Osteoblast (primary cell): ENCODE results near the gene FARP1. TPM values are rescaled to one million over a fixed set of nuclear protein-coding genes. Genes with fewer than 3 reads are reported as not detected.
A peak's percentile ranks its signal among the peaks of the same experiment; 100 is the strongest.

Experiments used
- DNase-seq: peaks from one replicate; pipeline ENCODE4 v3.0.0; 2011; ENCODE audit warnings: low spot score, mixed read lengths; ENCODE audit not compliant: insufficient read length; ENCODE audit errors: missing footprints
- H2AFZ ChIP-seq: 2 replicates; pipeline ENCODE4 v1.6.0; 2011; ENCODE audit warnings: mild to moderate bottlenecking, low read length
- H3K27ac ChIP-seq: 2 replicates; pipeline ENCODE4 v1.5.1; 2011; ENCODE audit warnings: mild to moderate bottlenecking, low read depth, low read length, moderate library complexity
- H3K27me3 ChIP-seq: 2 replicates; pipeline ENCODE4 v1.6.0; 2012; ENCODE audit warnings: mild to moderate bottlenecking, control low read depth, inconsistent platforms, low read length, moderate library complexity; ENCODE audit not compliant: insufficient read depth
- H3K36me3 ChIP-seq: 2 replicates; pipeline ENCODE4 v1.5.1; 2011; ENCODE audit warnings: mild to moderate bottlenecking, low read length, control low read depth, moderate library complexity; ENCODE audit not compliant: insufficient read depth
- H3K4me1 ChIP-seq: 2 replicates; pipeline ENCODE4 v1.5.1; 2011; ENCODE audit warnings: mild to moderate bottlenecking, low read length, control low read depth, moderate library complexity; ENCODE audit not compliant: insufficient read depth
- H3K4me2 ChIP-seq: 2 replicates; pipeline ENCODE4 v1.6.0; 2011; ENCODE audit warnings: mild to moderate bottlenecking, low read length; ENCODE audit not compliant: insufficient read depth
- H3K4me3 ChIP-seq: fragments of 200-600 bp; sonication (generic); 3 replicates; pipeline ENCODE4 v1.5.1; 2012; ENCODE audit warnings: mild to moderate bottlenecking, low read length, inconsistent platforms; ENCODE audit not compliant: insufficient read depth
- H3K79me2 ChIP-seq: 2 replicates; pipeline ENCODE4 v1.6.0; 2012; ENCODE audit warnings: mild to moderate bottlenecking, low read length, control low read depth, inconsistent platforms; ENCODE audit not compliant: insufficient read depth
- H3K9me3 ChIP-seq: 2 replicates; pipeline ENCODE4 v1.5.1; 2011; ENCODE audit warnings: low read depth, low read length, control low read depth
- H4K20me1 ChIP-seq: 2 replicates; pipeline ENCODE4 v1.6.0; 2012; ENCODE audit warnings: mild to moderate bottlenecking, low read length, control low read depth; ENCODE audit not compliant: insufficient read depth
- total RNA-seq: library from RNA; depleted of rRNA; stranded (reverse); fragments of >200 nt; gene quantifications from 2 replicates; pipeline ENCODE4 v1.2.3, GENCODE V29; 2012
- TF ChIP-seq, protein P1 (sequence below): IDR thresholded peaks from 2 replicates; pipeline ENCODE4 v1.5.1; 2011; ENCODE audit warnings: mild to moderate bottlenecking, low read depth, low read length, moderate library complexity; ENCODE audit errors: extremely low read depth

The FARP1 gene
- total RNA-seq, 1 donor, result 36.2 TPM

DNA sequence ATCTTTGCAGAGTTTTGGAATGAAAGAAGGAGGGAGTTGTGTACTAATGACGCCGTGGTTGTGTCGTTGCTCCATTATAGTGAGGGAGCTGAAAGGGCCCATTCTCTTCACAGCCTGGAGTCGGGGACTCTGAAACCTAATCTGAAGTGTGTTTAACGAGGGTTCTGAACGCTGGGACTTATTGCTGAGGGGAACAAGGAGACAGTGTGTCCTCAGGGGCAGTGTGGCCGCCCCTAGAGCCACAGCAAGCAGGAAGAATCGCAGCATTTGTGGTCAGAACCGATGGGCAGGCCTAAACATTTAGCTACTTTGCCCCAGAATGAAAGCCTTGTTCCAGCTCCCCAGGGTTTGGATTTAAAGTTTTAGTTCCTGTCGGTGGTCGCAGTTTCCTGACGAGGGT, 190.6 kb downstream of the FARP1 start:
- no peak overlapping the region for H3K4me3 ChIP-seq
- no peak for DNase-seq
- H4K20me1 ChIP-seq, result peaks cover 10% of the 10 kb centered on the region
- TF ChIP-seq, protein P1, sequence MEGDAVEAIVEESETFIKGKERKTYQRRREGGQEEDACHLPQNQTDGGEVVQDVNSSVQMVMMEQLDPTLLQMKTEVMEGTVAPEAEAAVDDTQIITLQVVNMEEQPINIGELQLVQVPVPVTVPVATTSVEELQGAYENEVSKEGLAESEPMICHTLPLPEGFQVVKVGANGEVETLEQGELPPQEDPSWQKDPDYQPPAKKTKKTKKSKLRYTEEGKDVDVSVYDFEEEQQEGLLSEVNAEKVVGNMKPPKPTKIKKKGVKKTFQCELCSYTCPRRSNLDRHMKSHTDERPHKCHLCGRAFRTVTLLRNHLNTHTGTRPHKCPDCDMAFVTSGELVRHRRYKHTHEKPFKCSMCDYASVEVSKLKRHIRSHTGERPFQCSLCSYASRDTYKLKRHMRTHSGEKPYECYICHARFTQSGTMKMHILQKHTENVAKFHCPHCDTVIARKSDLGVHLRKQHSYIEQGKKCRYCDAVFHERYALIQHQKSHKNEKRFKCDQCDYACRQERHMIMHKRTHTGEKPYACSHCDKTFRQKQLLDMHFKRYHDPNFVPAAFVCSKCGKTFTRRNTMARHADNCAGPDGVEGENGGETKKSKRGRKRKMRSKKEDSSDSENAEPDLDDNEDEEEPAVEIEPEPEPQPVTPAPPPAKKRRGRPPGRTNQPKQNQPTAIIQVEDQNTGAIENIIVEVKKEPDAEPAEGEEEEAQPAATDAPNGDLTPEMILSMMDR, result no peak
- H3K79me2 ChIP-seq, result peaks cover 33% of the 10 kb centered on the region
- H3K36me3 ChIP-seq, result no peaks in the 10 kb centered on the region
- no peaks in the 10 kb centered on the region for H3K9me3 ChIP-seq
- H3K27ac ChIP-seq, result no peak overlapping the region
- H3K4me1 ChIP-seq, result no peaks in the 10 kb centered on the region
- H3K4me2 ChIP-seq, result no peak overlapping the region
- no peaks in the 10 kb centered on the region for H3K27me3 ChIP-seq
- H2AFZ ChIP-seq, result peak overlapping the region; percentile 68

DNA sequence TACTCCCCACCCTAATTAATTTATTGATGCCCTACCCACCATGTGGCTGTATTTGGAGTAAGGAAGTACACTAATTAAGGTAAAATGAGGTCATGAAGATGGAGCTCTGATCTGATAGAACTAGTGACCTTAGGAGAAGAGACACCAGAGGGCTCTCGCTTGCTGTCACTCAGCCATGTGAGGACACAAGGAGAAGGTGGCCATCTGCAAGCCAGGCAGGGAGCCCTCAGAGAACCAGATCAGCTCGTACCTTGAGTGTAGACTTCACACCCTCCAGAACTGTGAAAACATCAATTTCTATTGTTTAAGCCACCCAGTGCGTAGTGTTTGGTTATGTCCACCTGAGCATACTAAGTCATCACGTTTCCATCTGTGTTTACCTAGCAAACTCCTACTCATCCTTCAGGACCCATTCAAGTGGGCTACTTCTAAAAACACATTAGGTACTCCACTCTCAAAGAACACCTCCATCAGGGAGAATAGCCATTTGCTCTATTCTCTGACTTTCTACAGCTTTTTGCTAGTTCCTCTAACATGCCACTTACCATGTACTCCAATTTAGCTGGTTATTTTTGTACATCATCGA, 191.8 kb downstream of the FARP1 start:
- H3K9me3 ChIP-seq, result no peaks in the 10 kb centered on the region
- peaks cover 33% of the 10 kb centered on the region for H3K79me2 ChIP-seq
- H3K4me3 ChIP-seq, result no peak overlapping the region
- H3K27me3 ChIP-seq, result no peaks in the 10 kb centered on the region
- no peaks in the 10 kb centered on the region for H3K36me3 ChIP-seq
- H3K27ac ChIP-seq, result no peak overlapping the region
- no peak overlapping the region for H2AFZ ChIP-seq
- H3K4me2 ChIP-seq, result no peak overlapping the region
- DNase-seq, result no peak
- TF ChIP-seq, protein P1, result no peak
- H4K20me1 ChIP-seq, result peaks cover 8% of the 10 kb centered on the region
- no peaks in the 10 kb centered on the region for H3K4me1 ChIP-seq

DNA sequence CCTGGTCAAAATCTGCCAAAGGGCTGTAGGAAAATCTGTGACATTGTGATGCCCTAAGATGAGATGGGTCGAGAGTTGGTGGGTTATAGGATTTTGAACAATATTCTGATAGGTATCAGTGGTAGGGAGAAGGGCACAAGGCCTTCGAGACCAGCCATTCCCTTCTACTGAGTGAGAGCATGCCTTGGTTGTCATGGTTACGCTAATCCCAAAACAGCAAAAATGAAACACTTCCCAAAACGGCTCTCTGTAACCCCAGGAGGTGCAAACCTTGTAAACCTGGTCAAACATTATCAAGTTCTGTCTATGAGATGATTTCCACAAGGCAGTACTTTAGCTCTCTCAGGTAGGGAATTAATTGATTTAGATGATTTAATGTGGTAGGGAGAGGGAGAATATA, 192.8 kb downstream of the FARP1 start:
- DNase-seq, result no peak
- Histone ChIP-seq H3K4me3 (no peak overlapping the region), H3K4me1 (no peaks in the 10 kb centered on the region), H3K9me3 (no peaks in the 10 kb centered on the region), H4K20me1 (peaks cover 8% of the 10 kb centered on the region), H3K79me2 (peaks cover 30% of the 10 kb centered on the region), H3K4me2 (no peak overlapping the region), H3K36me3 (no peaks in the 10 kb centered on the region), H3K27ac (no peak overlapping the region), H3K27me3 (no peaks in the 10 kb centered on the region), H2AFZ (no peak overlapping the region)
- TF ChIP-seq, protein P1, result no peak

DNA sequence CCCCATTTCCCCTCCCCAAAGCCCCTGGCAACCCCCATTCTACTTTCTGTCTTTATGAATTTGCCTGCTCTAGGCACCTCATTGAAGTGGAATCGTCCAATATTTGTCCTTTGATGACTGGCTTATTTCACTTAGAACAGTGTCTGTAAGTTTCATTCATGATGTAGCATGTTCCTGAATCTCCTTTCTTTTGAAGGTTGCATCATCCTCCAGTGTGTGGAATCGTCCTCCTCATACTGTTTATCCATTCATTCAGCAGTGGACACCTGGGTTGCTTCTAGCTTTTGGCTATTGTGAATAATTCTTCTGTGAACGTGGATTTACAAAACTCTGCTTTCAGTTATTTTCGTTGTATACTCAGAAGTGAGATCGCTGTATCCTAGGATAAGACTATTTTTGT, 195.4 kb downstream of the FARP1 start:
- no peak overlapping the region for H2AFZ ChIP-seq
- H4K20me1 ChIP-seq, result peaks cover 8% of the 10 kb centered on the region
- TF ChIP-seq, protein P1, result no peak
- H3K27ac ChIP-seq, result no peak overlapping the region
- no peaks in the 10 kb centered on the region for H3K36me3 ChIP-seq
- no peaks in the 10 kb centered on the region for H3K4me1 ChIP-seq
- DNase-seq, result no peak
- no peak overlapping the region for H3K4me3 ChIP-seq
- H3K9me3 ChIP-seq, result no peaks in the 10 kb centered on the region
- no peak overlapping the region for H3K4me2 ChIP-seq
- no peaks in the 10 kb centered on the region for H3K27me3 ChIP-seq
- peaks cover 28% of the 10 kb centered on the region for H3K79me2 ChIP-seq
